Skeletal muscle satellite cell (primary cell): ENCODE data around the gene FANCI.

Source experiments
- H3K27me3 ChIP-seq: 2 replicates; pipeline ENCODE4 v1.7.0; 2013; ENCODE audit warnings: low read length; ENCODE audit not compliant: control insufficient read depth, insufficient read depth
- H3K36me3 ChIP-seq: 2 replicates; pipeline ENCODE4 v1.7.0; 2013; ENCODE audit warnings: mild to moderate bottlenecking, control low read depth, low read length; ENCODE audit not compliant: insufficient read depth
- H3K4me1 ChIP-seq: 2 replicates; pipeline ENCODE4 v1.7.0; 2013; ENCODE audit warnings: low read length; ENCODE audit not compliant: control insufficient read depth, insufficient read depth
- H3K4me2 ChIP-seq: 2 replicates; pipeline ENCODE4 v1.7.0; 2013; ENCODE audit warnings: mild to moderate bottlenecking, low read length
- H3K4me3 ChIP-seq: 2 replicates; pipeline ENCODE4 v1.7.0; 2013; ENCODE audit warnings: low read length
- H3K9ac ChIP-seq: 2 replicates; pipeline ENCODE4 v1.7.0; 2013; ENCODE audit warnings: mild to moderate bottlenecking, low read depth, low read length, moderate library complexity
- H3K9me3 ChIP-seq: replicated peaks from 2 replicates; pipeline ENCODE4 v1.7.0; 2013; ENCODE audit warnings: mild to moderate bottlenecking, control low read depth, low read length

The FANCI gene

DNA sequence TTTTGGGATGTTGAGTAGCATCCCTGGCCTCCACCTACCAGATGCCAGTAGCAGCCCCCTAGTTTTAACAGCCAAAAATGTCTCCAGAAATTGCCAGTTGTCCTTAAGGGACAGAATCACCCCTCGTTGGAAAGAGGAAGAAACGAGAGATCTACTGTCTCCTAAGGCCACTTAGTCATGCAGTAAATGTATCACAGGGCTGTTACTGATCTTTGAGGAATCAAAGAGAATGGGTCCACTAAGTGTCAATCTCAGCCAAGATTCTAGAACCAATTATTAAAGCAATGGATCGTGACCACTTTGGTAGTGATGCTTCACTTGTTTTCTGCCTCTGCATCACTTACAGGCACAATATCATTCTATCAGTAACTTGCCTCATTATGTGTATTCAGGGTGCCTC is 64.5 kb downstream of the FANCI start:
- Histone ChIP-seq H3K4me3 (no peak overlapping the region), H3K4me1 (peaks cover 17% of the 10 kb centered on the region), H3K27me3 (no peaks in the 10 kb centered on the region), H3K9me3 (peaks cover 3% of the 10 kb centered on the region), H3K9ac (no peak overlapping the region), H3K4me2 (no peak overlapping the region), H3K36me3 (peaks cover 26% of the 10 kb centered on the region)

DNA sequence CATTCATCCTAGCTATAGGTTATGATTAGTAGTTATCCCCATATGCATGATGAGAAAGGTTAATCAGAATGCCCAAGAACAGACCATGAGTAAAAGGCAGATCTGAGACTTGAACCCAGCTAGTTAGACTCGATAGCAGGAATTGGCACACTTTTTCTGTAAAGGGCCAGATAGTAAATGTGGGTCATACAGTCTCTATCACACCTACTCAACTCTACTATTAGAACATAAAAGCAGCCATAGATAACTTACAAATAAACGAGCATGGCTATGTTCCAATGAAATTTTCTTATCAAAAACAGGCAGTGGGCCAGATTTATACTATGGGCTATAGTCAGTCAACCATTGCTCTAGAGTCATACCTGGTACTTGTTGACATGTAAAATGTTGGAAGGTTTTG is 66.2 kb downstream of the FANCI start:
- no peak overlapping the region for H3K9ac ChIP-seq
- H3K27me3 ChIP-seq, result no peaks in the 10 kb centered on the region
- peaks cover 28% of the 10 kb centered on the region for H3K36me3 ChIP-seq
- H3K9me3 ChIP-seq, result no peaks in the 10 kb centered on the region
- no peak overlapping the region for H3K4me3 ChIP-seq
- no peak overlapping the region for H3K4me2 ChIP-seq
- peaks cover 17% of the 10 kb centered on the region for H3K4me1 ChIP-seq

DNA sequence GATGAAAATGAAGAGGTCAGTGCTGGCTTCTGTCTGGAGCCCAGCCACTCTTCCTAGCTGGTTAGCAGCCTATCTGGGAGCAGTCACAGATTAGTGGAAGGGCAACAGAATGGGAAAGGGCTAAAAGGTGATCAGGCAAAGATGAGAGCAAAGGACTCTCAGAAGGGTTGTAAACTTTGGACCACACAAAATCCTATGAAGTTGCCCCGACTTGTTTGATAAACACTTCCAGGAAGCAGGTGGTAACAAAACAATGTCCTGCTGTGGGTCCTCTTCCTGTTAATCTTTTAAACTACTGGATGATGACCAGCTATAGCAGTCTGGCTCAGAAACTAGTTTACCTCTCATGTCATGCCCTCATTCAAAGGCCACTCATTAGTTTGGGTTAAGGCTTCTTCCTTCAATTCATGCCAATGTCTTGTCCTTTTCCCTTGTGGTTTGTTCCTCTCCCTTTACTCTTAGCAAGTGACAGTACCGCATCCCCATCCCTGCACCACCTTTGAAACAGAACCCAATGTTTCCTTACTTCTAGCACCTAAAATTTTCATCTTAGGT is 71.7 kb downstream of the FANCI start:
- Histone ChIP-seq H3K4me1 (no peaks in the 10 kb centered on the region), H3K9me3 (no peaks in the 10 kb centered on the region), H3K36me3 (peaks cover 76% of the 10 kb centered on the region), H3K27me3 (no peaks in the 10 kb centered on the region), H3K9ac (no peak overlapping the region), H3K4me3 (no peak overlapping the region), H3K4me2 (no peak overlapping the region)

DNA sequence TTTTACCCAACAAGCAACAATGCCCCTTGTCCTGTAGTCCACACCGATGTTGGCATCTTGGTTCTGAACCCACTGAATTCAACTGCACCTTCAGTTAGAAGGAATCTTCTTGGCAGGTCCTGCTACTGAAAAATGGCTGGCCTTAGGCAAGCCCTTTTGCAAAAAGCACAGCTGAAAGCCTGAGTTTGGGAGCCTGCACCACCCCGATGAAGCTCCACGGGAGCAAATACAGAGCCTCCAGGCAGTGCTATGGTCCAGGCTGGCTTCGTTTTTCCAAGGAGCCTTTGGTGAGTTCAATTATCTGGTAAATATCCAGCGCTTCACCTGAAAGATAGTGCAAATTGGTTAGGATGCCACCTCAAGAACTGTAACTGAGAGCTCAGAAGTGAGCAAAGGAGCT is 72.7 kb downstream of the FANCI start:
- Histone ChIP-seq H3K9me3 (no peaks in the 10 kb centered on the region), H3K9ac (no peak overlapping the region), H3K4me1 (no peaks in the 10 kb centered on the region), H3K27me3 (no peaks in the 10 kb centered on the region), H3K36me3 (peaks cover 87% of the 10 kb centered on the region), H3K4me2 (no peak overlapping the region), H3K4me3 (no peak overlapping the region)

DNA sequence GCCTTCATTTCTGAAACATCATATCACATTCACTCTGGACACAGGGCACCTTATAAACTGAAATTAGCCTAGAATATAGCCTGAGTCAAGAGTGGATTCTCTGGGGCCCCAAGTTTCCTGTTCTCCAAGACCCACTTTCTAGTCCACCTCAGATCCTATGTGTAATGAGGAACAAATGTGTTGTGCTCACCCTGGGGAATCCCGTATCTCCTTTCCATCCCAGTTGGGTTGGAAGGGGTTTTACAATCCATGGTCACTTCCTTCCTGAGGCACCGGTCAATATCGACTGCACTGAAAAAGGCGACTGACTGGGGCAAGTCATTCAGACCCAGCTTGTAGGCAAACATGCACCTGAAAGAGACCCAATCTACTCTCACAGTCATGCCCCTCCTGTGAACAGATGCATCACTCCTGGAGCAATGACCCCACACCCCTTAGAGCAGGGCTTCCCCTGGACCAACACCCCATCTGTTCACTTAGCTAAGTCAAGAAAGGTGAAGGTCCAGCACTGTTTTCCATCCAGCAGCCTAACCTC is 73.5 kb downstream of the FANCI start:
- H3K36me3 ChIP-seq, result peaks cover 94% of the 10 kb centered on the region

DNA sequence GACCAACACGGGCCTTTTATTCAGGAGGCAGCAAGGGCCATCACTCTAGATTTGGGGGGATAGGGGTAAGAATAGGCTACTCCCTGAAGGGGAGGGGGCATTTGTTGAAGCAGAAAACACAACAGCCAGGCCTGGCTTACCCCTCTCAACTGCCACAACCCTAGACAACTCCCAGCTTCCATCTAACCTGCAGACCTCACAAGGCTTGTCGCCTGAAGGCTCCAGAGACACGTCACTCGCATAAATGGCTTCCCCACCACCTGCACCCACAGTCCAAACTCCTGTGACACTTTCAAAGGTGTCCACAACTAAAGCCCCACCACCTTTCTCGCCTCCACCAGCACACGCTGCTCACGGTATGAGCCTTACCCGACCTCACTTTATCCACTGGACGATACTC is 75.9 kb downstream of the FANCI start:
- H3K36me3 ChIP-seq, result peaks cover 99% of the 10 kb centered on the region
- no peaks in the 10 kb centered on the region for H3K4me1 ChIP-seq
- H3K4me2 ChIP-seq, result no peak overlapping the region
- no peaks in the 10 kb centered on the region for H3K9me3 ChIP-seq
- no peak overlapping the region for H3K4me3 ChIP-seq
- H3K9ac ChIP-seq, result no peak overlapping the region
- no peaks in the 10 kb centered on the region for H3K27me3 ChIP-seq

More for the DNA sequence above, 73.5 kb downstream of the FANCI start:
- H3K9me3 ChIP-seq, result no peaks in the 10 kb centered on the region
- H3K4me1 ChIP-seq, result no peaks in the 10 kb centered on the region
- H3K4me3 ChIP-seq, result no peak overlapping the region
- no peaks in the 10 kb centered on the region for H3K27me3 ChIP-seq
- no peak overlapping the region for H3K9ac ChIP-seq
- H3K4me2 ChIP-seq, result no peak overlapping the region

DNA sequence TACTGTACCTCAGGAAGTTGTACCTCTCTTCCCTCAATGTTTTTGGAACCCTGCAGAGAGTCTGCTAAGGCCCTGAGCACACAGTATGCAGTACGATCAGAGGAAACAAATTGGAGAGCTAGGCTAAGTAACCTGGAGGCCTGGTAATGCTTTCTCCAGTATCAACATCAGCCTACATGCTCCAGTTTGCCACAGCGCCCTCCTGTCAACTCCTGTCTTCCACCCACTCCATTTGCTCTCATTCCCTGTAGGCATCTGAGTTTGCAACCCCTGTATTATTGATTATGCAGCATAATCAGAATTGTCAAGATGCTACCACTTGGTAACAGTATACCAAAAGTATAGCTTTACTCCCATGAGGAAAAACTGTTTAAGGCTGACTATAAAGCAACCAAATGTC is 76.4 kb downstream of the FANCI start:
- no peak overlapping the region for H3K9ac ChIP-seq
- H3K36me3 ChIP-seq, result peaks cover 100% of the 10 kb centered on the region
- no peak overlapping the region for H3K4me3 ChIP-seq
- H3K9me3 ChIP-seq, result no peaks in the 10 kb centered on the region
- H3K27me3 ChIP-seq, result no peaks in the 10 kb centered on the region
- no peaks in the 10 kb centered on the region for H3K4me1 ChIP-seq
- no peak overlapping the region for H3K4me2 ChIP-seq

DNA sequence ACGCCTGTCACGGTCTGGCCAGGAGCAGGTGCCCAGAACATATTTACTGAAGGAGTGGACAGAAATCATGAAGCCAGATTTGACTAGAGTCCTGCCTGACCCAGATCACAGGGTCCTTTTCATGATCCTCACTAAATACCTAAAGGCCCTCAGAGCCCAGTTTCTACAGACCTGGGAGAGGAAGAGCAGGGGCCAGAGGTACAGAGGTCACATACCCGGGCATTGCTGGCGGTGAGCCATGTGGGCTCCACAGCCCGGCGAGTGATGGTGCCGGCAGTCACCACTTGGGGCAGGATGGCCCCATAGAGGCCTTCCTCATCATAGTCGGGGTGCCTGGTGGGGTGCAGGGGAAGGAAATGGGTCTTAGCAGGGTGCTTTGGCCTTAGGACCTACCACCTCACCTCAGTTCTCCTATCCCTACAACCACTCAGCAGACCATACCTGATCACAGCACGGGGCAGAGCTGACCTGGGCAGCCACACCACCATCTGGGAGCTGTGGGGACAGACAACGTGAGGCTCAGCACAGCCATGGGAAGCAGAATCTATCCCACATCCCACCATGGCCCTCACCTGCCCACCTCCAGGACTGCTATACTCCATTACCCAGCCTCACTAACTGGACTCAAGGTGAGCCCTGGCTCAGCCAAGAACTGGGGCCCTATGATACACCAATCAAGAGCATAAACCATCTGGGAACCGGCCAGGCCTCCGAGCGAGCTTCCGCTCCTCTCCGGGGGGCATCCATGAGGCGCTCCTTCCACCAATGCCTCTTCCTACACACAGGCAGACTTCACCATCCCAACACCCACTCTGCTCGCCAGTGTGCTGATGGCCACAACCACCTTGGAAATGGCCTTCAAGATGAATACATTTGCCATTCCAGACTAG is 78.0 kb downstream of the FANCI start:
- H3K27me3 ChIP-seq, result no peaks in the 10 kb centered on the region
- H3K36me3 ChIP-seq, result peaks cover 100% of the 10 kb centered on the region
- H3K9me3 ChIP-seq, result no peaks in the 10 kb centered on the region
- no peak overlapping the region for H3K4me2 ChIP-seq
- H3K9ac ChIP-seq, result no peak overlapping the region
- no peaks in the 10 kb centered on the region for H3K4me1 ChIP-seq
- no peak overlapping the region for H3K4me3 ChIP-seq

DNA sequence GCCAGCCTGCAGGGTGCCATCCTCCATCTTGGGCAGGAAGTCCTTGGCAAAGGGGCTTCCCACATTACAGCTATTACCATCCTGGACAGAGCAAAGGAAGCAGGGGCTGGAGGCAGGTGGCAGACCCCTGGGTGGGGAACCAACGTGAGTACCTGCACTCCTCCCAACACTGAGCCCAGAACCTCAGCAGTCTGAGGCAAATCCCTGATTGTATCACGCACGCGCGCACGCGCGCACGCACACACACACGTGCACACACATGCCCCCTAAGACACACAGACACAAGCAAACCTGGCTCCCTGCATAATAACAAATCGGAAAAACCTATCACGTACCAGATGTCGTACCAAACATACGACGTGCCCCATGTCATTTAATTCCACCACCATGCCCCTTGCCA is 79.0 kb downstream of the FANCI start:
- Histone ChIP-seq H3K9ac (no peak overlapping the region), H3K9me3 (no peaks in the 10 kb centered on the region), H3K4me1 (no peaks in the 10 kb centered on the region), H3K27me3 (no peaks in the 10 kb centered on the region), H3K4me2 (no peak overlapping the region), H3K36me3 (peaks cover 100% of the 10 kb centered on the region), H3K4me3 (no peak overlapping the region)

DNA sequence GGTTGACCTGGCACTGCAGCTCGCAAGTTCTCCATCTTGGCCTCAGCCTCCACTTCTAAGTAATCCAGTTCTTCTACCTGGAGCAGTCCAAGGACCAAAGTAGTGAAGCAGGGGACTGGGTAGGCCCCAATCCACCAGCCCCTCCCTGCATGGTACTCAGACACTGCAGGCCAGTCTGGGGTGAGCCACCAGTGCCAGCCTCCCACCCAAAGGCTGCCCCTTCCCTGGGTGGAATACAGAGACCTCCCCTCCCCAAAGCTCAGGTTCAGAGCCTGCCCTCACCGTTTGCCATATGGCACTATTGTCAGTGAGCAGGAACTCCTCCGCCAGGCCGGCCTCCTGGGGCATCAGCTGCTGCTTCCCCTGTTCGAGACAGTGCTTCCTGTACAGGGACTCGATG is 80.0 kb downstream of the FANCI start:
- H3K27me3 ChIP-seq, result no peaks in the 10 kb centered on the region
- H3K9me3 ChIP-seq, result no peaks in the 10 kb centered on the region
- H3K9ac ChIP-seq, result no peak overlapping the region
- H3K4me1 ChIP-seq, result no peaks in the 10 kb centered on the region
- peaks cover 100% of the 10 kb centered on the region for H3K36me3 ChIP-seq
- no peak overlapping the region for H3K4me3 ChIP-seq
- no peak overlapping the region for H3K4me2 ChIP-seq

DNA sequence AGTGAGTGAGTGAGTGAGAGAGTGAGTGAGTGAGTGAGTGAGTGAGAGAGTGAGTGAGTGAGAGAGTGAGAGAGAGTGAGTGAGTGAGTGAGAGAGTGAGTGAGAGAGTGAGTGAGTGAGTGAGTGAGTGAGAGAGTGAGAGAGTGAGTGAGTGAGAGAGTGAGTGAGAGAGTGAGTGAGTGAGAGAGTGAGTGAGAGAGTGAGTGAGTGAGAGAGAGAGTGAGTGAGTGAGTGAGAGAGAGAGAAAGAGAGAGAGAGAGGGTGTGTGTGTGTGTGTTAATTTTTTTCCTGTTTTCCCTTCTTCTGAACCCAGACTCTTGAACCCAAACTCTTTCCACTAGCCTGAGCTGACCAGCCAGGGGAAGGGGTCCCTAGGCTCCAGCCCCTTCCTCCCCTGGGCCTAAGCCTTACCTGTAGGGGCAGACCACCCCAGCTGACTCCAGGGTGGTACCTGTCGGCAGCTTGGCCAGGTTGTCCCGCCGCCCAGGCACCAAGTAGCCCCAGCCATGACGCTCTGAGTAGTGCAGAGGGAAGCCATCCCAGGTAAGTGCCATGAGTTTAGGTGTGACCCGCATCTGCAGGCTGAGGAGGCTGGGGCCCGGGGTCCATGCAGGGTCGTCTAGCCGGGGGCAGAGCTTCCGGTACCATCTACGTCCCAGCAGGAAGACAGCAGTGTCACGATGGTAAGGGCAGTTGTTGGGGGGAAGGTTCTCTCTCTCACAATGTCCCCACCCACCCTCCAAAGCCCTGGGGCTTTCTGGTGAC is 81.4 kb downstream of the FANCI start:
- Histone ChIP-seq H3K9me3 (no peaks in the 10 kb centered on the region), H3K4me2 (no peak overlapping the region), H3K36me3 (peaks cover 100% of the 10 kb centered on the region), H3K9ac (no peak overlapping the region), H3K27me3 (no peaks in the 10 kb centered on the region), H3K4me3 (no peak overlapping the region), H3K4me1 (peaks cover 6% of the 10 kb centered on the region)
